H1 (cell line): ENCODE measurements around the gene TRABD2A. TPM values are rescaled to one million over a fixed set of nuclear protein-coding genes. Genes with fewer than 3 reads are reported as not detected.

ENCODE experiments used
- SIRT6 ChIP-seq: IDR thresholded peaks from one replicate; pipeline ENCODE4 v1.7.1; 2012; ENCODE audit warnings: low read length, inconsistent platforms
- TAF7 ChIP-seq: optimal IDR thresholded peaks from 2 replicates; pipeline ENCODE3; 2011; ENCODE audit warnings: low read depth, mild to moderate bottlenecking, inconsistent platforms, low read length, moderate library complexity, borderline replicate concordance
- TBP ChIP-seq: IDR thresholded peaks from 2 replicates; pipeline ENCODE4 v1.6.1; 2011; ENCODE audit warnings: low read depth, low read length, improper control_type of control experiment
- polyA plus RNA-seq, 7 experiments: library from polyadenylated mRNA; depleted of rRNA in 3 of 7; stranded (reverse) in 5 of 7; unstranded in 2 of 7; fragments of >200 nt in 5 of 7; fragments of 200-250 nt in 2 of 7; gene quantifications; 1 replicate in 5 of 7; 2 replicates in 1 of 7; 4 replicates in 1 of 7; pipeline versions ENCODE4 v1.2.1 to v1.2.3, GENCODE V29; 2011 to 2013; ENCODE audit warnings: missing spikeins in 2 of 7, mixed read lengths in 2 of 7
- total RNA-seq: library from RNA; stranded (reverse); fragmentation: NEBNext Ultra II Directional; extraction: Animal tissue kit (Norgen Biotek cat#: 25700); gene quantifications from 2 replicates; pipeline ENCODE4 v1.2.1, GENCODE V29; 2021

The TRABD2A gene
- total and polyA plus RNA-seq, 2 of the 8 experiments (the other 6 are each of a cell fraction or from before 2014, with no cell fraction given) = 17.3 to 18.6 TPM

DNA sequence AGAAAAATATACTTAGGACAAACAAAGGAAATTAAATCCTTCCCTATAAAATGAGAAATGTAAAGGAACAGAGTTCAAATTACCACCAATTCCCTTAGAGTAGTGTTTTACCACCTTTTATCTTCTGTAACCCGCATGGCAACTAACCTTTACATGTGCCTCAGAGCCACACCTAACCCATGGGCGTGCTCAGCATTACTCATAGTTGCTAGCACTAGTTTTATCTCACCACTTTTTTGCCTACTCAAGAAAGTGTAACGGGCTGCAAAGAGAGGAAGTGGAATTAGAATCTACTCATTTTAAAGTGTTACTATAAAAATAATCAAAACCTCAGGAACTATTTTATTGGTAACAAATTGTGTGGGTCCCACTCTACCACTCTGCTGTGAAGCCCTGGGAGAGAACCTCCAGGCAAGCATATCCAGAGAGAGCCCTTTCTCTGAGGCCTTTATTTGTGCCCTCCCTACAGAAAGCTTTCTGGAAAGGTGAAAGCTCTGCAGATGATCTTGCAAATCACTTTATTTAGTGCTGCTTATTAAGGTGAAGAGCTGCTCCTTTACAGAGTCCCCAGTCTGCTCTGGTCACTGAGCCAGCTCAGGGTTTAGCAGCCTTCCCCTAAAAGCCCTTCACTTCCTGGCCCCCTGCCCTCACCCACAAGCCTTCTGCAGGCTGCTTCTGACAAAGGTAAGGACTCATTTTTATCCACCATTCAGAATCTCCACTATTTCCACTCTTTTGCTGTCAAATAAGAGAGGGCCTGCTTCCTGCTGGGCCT lies 98.8 kb downstream of the TRABD2A start (continued):
- TF ChIP-seq TBP (no peak), SIRT6 (no peak), TAF7 (no peak)
